Measurements from ENCODE around the gene NEK4. TPM values are rescaled to one million over a fixed set of nuclear protein-coding genes. Genes with fewer than 3 reads are reported as not detected.
"Not testable (repeated sequence)": the region's sequence is repeated elsewhere in the genome, so short reads cannot be mapped to it uniquely, and the experiment has no call there.

Gene NEK4
- total and polyA plus RNA-seq, 5 donors from 2014 or later, result 6.3 to 13.9 (median 7.7) TPM

DNA sequence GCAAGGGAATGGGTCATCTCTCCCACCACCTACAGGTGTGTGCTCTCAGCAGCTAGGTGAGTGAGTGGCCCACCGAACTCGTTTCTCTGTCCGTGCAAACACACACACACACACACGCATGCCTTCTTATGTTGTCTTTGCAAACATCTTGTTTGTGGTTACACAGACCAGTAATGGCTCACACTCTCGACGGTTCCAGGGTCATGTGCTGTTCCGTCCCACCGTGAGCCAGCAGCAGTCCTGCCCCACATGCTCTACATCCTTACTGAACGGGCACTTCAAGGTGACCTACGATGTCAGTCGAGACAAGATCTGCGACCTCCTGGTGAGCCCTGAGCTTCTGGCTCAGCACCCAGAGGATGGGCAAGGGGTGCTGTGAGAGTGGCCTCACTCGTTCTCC lies 11.0 kb upstream of the NEK4 start:
- Mint-ChIP-seq H3K27ac (no peak overlapping the region), H3K4me1 (no peaks in the 10 kb centered on the region), H3K9me3 (no peaks in the 10 kb centered on the region), H3K4me3 (no peak overlapping the region), H3K36me3 (no peaks in the 10 kb centered on the region), H3K27me3 (peaks cover 15% of the 10 kb centered on the region)
- Histone ChIP-seq H3K9me3 (ENCODE audit: control insufficient read depth in 2 of 2, low read length in 2 of 2) (no peaks in the 10 kb centered on the region), H3K36me3 (ENCODE audit: control insufficient read depth, insufficient read depth, low read length) (no peaks in the 10 kb centered on the region), H3K4me1 (ENCODE audit: control insufficient read depth, insufficient read depth, low read length, poor library complexity, severe bottlenecking) (no peaks in the 10 kb centered on the region), H3K27me3 (ENCODE audit: control insufficient read depth, insufficient read depth, low read length) (peaks cover 4% of the 10 kb centered on the region), H3K4me3 (ENCODE audit: low read depth, low read length) (no peak overlapping the region), H3K27ac (ENCODE audit: insufficient read depth, low read length, poor library complexity, severe bottlenecking) (no peak overlapping the region)
- ATAC-seq (ENCODE audit: low read depth in 2 of 2) (no peak), DNase-seq (no peak)

DNA sequence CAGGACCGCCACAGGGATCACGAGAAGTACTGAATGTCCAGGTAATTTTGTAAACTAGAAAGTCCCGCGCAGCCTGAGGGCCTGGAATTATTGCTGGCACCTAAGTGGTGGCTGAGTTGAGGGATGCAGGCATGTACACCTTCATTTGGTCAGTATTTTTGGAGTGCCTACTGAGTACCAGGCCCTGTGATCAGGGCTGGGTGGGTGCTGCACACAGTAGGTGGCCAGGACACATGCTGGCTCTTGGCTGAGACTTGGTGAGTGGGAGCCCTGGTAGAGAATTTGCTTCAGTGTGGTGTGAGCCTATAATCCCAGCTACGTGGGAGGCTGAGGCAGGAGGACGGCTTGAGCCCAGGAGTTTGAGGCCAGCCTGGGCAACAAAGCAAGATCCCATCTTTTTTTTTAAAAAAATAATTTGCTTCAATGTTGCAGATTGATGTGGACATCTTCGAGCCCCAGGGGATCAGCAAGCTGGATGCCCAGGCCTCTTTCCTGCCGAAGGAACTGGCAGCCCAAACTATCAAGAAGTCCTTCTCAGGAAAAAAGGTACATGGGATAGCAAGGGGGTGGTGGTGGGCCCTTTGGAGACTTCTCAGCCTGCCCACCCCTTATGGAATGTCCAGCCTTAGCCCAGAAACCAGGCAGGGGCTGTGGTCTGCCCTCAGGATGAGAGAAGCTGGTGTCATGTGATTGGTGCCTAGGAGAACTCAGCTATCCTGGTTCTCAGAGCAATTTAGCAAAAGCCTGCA lies 9.3 kb upstream of the NEK4 start:
- Mint-ChIP-seq H3K27me3 (peaks cover 20% of the 10 kb centered on the region), H3K4me1 (no peaks in the 10 kb centered on the region), H3K36me3 (no peaks in the 10 kb centered on the region), H3K9me3 (no peaks in the 10 kb centered on the region), H3K27ac (no peak overlapping the region), H3K4me3 (no peak overlapping the region)
- DNase-seq, result no peak
- no peaks in the 10 kb centered on the region for H3K36me3 ChIP-seq (ENCODE audit: control insufficient read depth, insufficient read depth, low read length)
- H3K9me3 ChIP-seq (ENCODE audit: control insufficient read depth in 2 of 2, low read length in 2 of 2), result no peaks in the 10 kb centered on the region
- ATAC-seq (ENCODE audit: low read depth in 2 of 2), result no peak
- H3K27ac ChIP-seq (ENCODE audit: insufficient read depth, low read length, poor library complexity, severe bottlenecking), result no peak overlapping the region
- H3K27me3 ChIP-seq (ENCODE audit: control insufficient read depth, insufficient read depth, low read length), result peaks cover 4% of the 10 kb centered on the region
- H3K4me3 ChIP-seq (ENCODE audit: low read depth, low read length), result no peak overlapping the region
- no peaks in the 10 kb centered on the region for H3K4me1 ChIP-seq (ENCODE audit: control insufficient read depth, insufficient read depth, low read length, poor library complexity, severe bottlenecking)

DNA sequence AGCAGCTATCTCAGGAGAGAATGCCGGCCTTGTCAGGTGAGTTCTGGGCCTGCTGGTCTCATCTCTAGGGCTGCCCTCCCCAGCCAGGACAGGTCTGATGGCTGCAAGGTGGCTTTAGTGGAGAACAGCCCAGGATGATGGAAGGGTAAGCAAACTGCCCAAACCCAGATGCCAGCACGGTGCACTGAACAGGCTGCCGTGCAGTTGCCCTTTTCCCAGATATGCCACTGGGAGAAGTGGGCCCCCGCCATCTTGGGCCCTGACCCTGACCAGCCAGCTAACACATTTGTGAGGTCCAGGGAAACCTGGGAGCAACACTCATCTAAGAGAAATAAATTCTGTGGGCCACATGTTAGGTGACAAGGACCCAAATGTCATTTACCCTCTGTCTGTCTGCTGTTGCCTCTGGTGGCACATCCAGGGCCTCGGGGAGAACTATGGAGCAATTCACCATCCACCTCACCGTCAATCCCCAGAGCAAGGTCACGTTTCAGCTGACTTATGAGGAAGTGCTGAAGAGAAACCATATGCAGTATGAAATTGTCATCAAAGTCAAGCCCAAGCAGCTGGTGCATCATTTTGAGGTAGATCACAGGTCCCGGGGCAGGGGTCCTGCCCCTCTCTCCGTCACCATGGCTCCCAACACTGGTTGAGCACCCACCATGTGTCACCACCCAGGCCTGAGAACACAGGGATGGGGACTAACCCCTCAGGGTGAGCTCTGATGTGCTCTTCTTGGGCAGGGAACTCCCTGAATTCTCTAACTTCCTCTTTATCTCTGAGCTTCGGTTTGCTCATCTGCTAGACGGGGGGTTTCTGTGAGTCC lies 8.5 kb upstream of the NEK4 start:
- H3K4me1 ChIP-seq (ENCODE audit: control insufficient read depth, insufficient read depth, low read length, poor library complexity, severe bottlenecking), result no peaks in the 10 kb centered on the region
- no peaks in the 10 kb centered on the region for H3K9me3 Mint-ChIP-seq
- no peak for DNase-seq
- no peak overlapping the region for H3K27ac Mint-ChIP-seq
- H3K4me3 Mint-ChIP-seq, result no peak overlapping the region
- ATAC-seq (ENCODE audit: low read depth in 2 of 2), result peak; percentile 48 to 64
- H3K27ac ChIP-seq (ENCODE audit: insufficient read depth, low read length, poor library complexity, severe bottlenecking), result no peak overlapping the region
- H3K27me3 ChIP-seq (ENCODE audit: control insufficient read depth, insufficient read depth, low read length), result peaks cover 4% of the 10 kb centered on the region
- H3K4me3 ChIP-seq (ENCODE audit: low read depth, low read length), result no peak overlapping the region
- H3K36me3 Mint-ChIP-seq, result no peaks in the 10 kb centered on the region
- no peaks in the 10 kb centered on the region for H3K9me3 ChIP-seq (ENCODE audit: control insufficient read depth in 2 of 2, low read length in 2 of 2)
- no peaks in the 10 kb centered on the region for H3K36me3 ChIP-seq (ENCODE audit: control insufficient read depth, insufficient read depth, low read length)
- peaks cover 20% of the 10 kb centered on the region for H3K27me3 Mint-ChIP-seq
- no peaks in the 10 kb centered on the region for H3K4me1 Mint-ChIP-seq

DNA sequence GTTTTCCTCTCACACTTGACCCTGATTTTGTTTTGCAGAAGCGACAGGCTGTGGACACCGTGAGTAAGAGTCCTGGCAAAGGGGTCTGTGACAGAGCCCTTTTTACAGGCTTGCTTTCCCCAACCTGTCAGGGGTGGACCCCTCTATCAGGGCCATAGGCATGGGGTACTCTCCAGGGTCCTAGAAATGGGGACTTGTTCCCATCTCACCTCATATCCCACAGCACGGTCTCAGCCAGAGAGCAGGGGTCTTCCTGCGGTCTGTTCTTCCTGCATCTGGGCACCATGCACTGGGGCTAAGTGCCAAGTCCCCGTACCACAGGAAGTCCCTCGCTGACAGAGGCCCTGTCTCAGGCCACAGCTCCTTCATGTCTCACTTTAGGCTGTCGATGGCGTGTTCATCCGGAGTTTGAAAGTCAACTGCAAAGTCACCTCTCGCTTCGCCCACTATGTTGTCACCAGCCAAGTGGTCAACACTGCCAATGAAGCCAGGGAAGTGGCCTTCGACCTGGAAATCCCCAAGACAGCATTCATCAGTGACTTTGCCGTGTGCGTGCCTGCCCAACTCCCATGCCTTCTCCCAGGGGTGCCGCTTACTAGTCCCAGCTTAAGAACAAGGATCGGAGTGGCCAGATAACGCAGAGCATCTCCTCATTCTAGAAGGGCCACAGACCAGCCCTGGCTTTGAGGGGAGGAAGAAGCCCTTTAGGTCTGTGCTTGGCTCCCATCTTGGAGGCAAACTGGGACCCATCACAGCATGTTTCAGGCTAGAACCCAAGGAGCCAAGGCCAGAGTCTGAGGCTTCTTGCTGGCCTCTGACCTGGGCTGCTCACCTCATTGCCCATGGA lies 7.4 kb upstream of the NEK4 start:
- no peak overlapping the region for H3K27ac ChIP-seq (ENCODE audit: insufficient read depth, low read length, poor library complexity, severe bottlenecking)
- H3K4me1 ChIP-seq (ENCODE audit: control insufficient read depth, insufficient read depth, low read length, poor library complexity, severe bottlenecking), result no peaks in the 10 kb centered on the region
- H3K36me3 Mint-ChIP-seq, result no peaks in the 10 kb centered on the region

GRCh38 chr3:52777127-52777958 lies 6.6 kb upstream of the NEK4 start, which contains the start of gene ITIH1:
TSS of gene ITIH1 (plus strand) at chr3:52777599. CDS start at chr3:52777616, 17 bp downstream.
- H3K9me3 Mint-ChIP-seq, result no peaks in the 10 kb centered on the region

More for the DNA sequence above, 7.4 kb upstream of the NEK4 start:
- Histone ChIP-seq H3K27me3 (ENCODE audit: control insufficient read depth, insufficient read depth, low read length) (peaks cover 4% of the 10 kb centered on the region), H3K4me3 (ENCODE audit: low read depth, low read length) (no peak overlapping the region), H3K9me3 (ENCODE audit: control insufficient read depth in 2 of 2, low read length in 2 of 2) (no peaks in the 10 kb centered on the region), H3K36me3 (ENCODE audit: control insufficient read depth, insufficient read depth, low read length) (no peaks in the 10 kb centered on the region)
- ATAC-seq (ENCODE audit: low read depth in 2 of 2) (no peak), DNase-seq (no peak)
- no peaks in the 10 kb centered on the region for H3K9me3 Mint-ChIP-seq
- H3K4me3 Mint-ChIP-seq, result no peak overlapping the region
- H3K4me1 Mint-ChIP-seq, result peaks cover 0 to 2% (median 0%) of the 10 kb centered on the region in 4 donors
- H3K27me3 Mint-ChIP-seq, result peaks cover 20% of the 10 kb centered on the region
- no peak overlapping the region for H3K27ac Mint-ChIP-seq

DNA sequence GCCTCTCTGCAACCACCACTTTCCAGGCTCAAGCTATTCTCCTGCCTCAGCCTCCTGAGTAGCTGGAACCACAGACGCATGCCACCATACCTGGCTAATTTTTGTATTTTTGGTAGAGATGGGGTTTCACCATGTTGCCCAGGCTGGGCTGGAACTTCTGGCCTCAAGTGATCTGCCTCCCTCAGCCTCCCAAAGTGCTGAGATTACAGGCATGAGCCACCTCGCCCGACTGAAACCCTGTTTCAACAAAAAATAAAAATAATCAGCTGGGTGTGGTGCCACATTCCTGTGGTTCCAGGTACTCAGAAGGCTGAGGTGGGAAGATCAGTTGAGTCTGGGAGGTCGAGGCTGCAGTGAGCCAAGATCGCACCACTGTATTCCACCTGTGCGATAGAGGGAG lies 5.7 kb upstream of the NEK4 start:
- peaks cover 16% of the 10 kb centered on the region for H3K27me3 Mint-ChIP-seq
- not testable (repeated sequence) for H3K9me3 Mint-ChIP-seq; H3K27me3 ChIP-seq (ENCODE audit: control insufficient read depth, insufficient read depth, low read length); H3K9me3 ChIP-seq (ENCODE audit: control insufficient read depth in 2 of 2, low read length in 2 of 2); H3K36me3 ChIP-seq (ENCODE audit: control insufficient read depth, insufficient read depth, low read length); H3K4me1 ChIP-seq (ENCODE audit: control insufficient read depth, insufficient read depth, low read length, poor library complexity, severe bottlenecking); H3K4me1 Mint-ChIP-seq; H3K36me3 Mint-ChIP-seq; H3K4me3 Mint-ChIP-seq; H3K27ac ChIP-seq (ENCODE audit: insufficient read depth, low read length, poor library complexity, severe bottlenecking); DNase-seq; ATAC-seq (ENCODE audit: low read depth in 2 of 2); H3K4me3 ChIP-seq (ENCODE audit: low read depth, low read length); H3K27ac Mint-ChIP-seq

More at GRCh38 chr3:52777127-52777958, 6.6 kb upstream of the NEK4 start, which contains the start of gene ITIH1:
- DNase-seq (no peak), ATAC-seq (ENCODE audit: low read depth in 2 of 2) (no peak)
- peaks cover 0 to 2% (median 0%) of the 10 kb centered on the region in 4 donors for H3K4me1 Mint-ChIP-seq
- Histone ChIP-seq H3K27me3 (ENCODE audit: control insufficient read depth, insufficient read depth, low read length) (peaks cover 4% of the 10 kb centered on the region), H3K36me3 (ENCODE audit: control insufficient read depth, insufficient read depth, low read length) (no peaks in the 10 kb centered on the region), H3K4me3 (ENCODE audit: low read depth, low read length) (no peak within 1 kb of the TSS), H3K4me1 (ENCODE audit: control insufficient read depth, insufficient read depth, low read length, poor library complexity, severe bottlenecking) (no peaks in the 10 kb centered on the region), H3K27ac (ENCODE audit: insufficient read depth, low read length, poor library complexity, severe bottlenecking) (no peak within 1 kb of the TSS), H3K9me3 (ENCODE audit: control insufficient read depth in 2 of 2, low read length in 2 of 2) (no peaks in the 10 kb centered on the region)
- H3K27me3 Mint-ChIP-seq, result peaks cover 18% of the 10 kb centered on the region
- H3K27ac Mint-ChIP-seq, result no peak within 1 kb of the TSS
- H3K4me3 Mint-ChIP-seq, result no peak within 1 kb of the TSS
- no peaks in the 10 kb centered on the region for H3K36me3 Mint-ChIP-seq

- no peak overlapping the region for H3K4me3 ChIP-seq (ENCODE audit: low read depth, low read length)
- no peaks in the 10 kb centered on the region for H3K9me3 ChIP-seq (ENCODE audit: control insufficient read depth in 2 of 2, low read length in 2 of 2)
- peaks cover 4 to 13% (median 11%) of the 10 kb centered on the region in 4 donors for H3K4me1 Mint-ChIP-seq
- ATAC-seq (ENCODE audit: low read depth in 2 of 2) (no peak), DNase-seq (no peak)
- H3K27ac Mint-ChIP-seq, result no peak overlapping the region
- no peaks in the 10 kb centered on the region for H3K27me3 ChIP-seq (ENCODE audit: control insufficient read depth, insufficient read depth, low read length)
- H3K4me1 ChIP-seq (ENCODE audit: control insufficient read depth, insufficient read depth, low read length, poor library complexity, severe bottlenecking), result peaks cover 4% of the 10 kb centered on the region
- H3K27ac ChIP-seq (ENCODE audit: insufficient read depth, low read length, poor library complexity, severe bottlenecking), result no peak overlapping the region
- H3K4me3 Mint-ChIP-seq, result no peak overlapping the region
- H3K36me3 ChIP-seq (ENCODE audit: control insufficient read depth, insufficient read depth, low read length), result no peaks in the 10 kb centered on the region
- H3K9me3 Mint-ChIP-seq, result no peaks in the 10 kb centered on the region
- H3K27me3 Mint-ChIP-seq, result peaks cover 16% of the 10 kb centered on the region
- no peaks in the 10 kb centered on the region for H3K36me3 Mint-ChIP-seq
These were observed 5.1 kb upstream of the NEK4 start for GRCh38 chr3:52775877-52776276.

Measured in CD4-positive, CD25-positive, alpha-beta regulatory T cell (primary cell).